H1 (cell line): ENCODE measurements around the gene HS6ST3.

Source experiments
- CBX5 ChIP-seq: fragments of 300-800, 300-1000 bp; sonication (generic); IDR thresholded peaks from 2 replicates; pipeline ENCODE4 v1.7.1; 2016; ENCODE audit warnings: antibody characterized with exemption, low read length, low read depth
- EP300 ChIP-seq, 2 experiments: IDR thresholded peaks; 1 replicate in 1 of 2; 2 replicates in 1 of 2; pipeline ENCODE4 v1.6.1; 2011 to 2012; ENCODE audit warnings: low read depth in 2 of 2, low read length in 2 of 2, mild to moderate bottlenecking in 2 of 2, borderline replicate concordance in 1 of 2, inconsistent platforms in 1 of 2, moderate library complexity in 1 of 2
- FOSL1 ChIP-seq: IDR thresholded peaks from 2 replicates; pipeline ENCODE4 v1.6.1; 2011; ENCODE audit warnings: mild to moderate bottlenecking, low read depth, low read length, moderate library complexity; ENCODE audit not compliant: insufficient read depth
- JUN ChIP-seq: IDR thresholded peaks from 2 replicates; pipeline ENCODE4 v1.6.1; 2011; ENCODE audit warnings: low read depth, mild to moderate bottlenecking, improper control_type of control experiment, low read length
- POLR2AphosphoS5 ChIP-seq: IDR thresholded peaks from 2 replicates; pipeline ENCODE4 v1.6.1; 2011; ENCODE audit warnings: low read depth, low read length
- RFX5 ChIP-seq: IDR thresholded peaks from 2 replicates; pipeline ENCODE4 v1.6.1; 2011; ENCODE audit warnings: low read depth, low read length, improper control_type of control experiment, borderline replicate concordance

DNA sequence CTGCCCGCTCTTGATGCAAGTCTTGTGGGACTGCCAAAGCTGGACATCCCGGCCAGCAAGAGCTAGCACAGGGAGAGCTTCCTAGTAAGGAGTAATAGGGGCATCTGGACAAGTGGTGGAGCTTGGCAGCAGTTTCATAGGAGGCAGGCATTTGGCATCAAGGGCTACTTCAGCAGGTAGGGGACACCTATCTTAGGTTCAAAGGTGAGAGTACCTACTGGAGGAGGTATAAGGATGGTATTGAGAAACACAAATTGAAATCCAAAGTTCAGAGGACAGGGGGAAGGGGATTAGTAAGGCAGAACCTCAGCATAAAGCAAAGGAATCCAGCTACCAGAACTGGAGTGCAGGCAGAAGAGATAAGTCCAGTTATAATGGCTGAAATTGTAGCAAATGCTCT lies 462.7 kb downstream of the HS6ST3 start:
- TF ChIP-seq CBX5 = no peak
- no peak for TF ChIP-seq RFX5
- TF ChIP-seq EP300 (IDR thresholded peaks at IDR 0.05; ENCODE audit: borderline replicate concordance in 1 of 2, low read depth in 2 of 2, low read length in 2 of 2) = no peak
- no peak for TF ChIP-seq POLR2AphosphoS5
- TF ChIP-seq FOSL1 = no peak
- no peak for TF ChIP-seq JUN
